Measurements from ENCODE around the gene TDRD10. TPM values are rescaled to one million over a fixed set of nuclear protein-coding genes. Genes with fewer than 3 reads are reported as not detected.

TDRD10 gene
- total and polyA plus RNA-seq, 2 experiments from 2014 or later: 0.29 TPM; not detected in 1

DNA sequence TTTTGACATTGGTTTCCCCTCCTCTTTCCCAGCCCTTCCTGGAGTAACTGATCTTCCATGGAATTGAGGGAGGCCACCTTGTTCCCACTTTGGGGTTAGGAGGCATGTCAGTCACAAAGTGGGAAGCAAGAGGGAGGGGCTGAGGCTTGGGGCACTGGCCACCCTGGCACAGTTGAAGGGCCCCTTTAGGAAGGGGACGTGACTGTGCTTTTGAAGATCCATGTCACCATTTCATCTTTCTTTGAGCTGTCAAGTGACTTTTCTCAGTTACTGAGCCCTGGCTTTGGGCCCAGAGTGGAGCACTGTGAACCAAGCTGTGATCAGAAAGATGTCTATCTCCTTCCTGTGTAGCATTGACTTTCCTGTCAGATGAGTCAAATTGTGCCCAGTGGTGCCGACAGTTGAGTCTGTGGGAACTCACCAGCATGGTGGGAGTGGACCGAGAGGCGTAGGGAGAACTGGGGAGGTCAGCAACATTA lies 38.5 kb upstream of the TDRD10 start:
- Histone ChIP-seq H3K4me3 (no peak overlapping the region), H3K36me3 (ENCODE audit: insufficient read depth) (no peaks in the 10 kb centered on the region), H4K20me1 (replicated peaks; ENCODE audit: insufficient read depth) (no peaks in the 10 kb centered on the region), H2AFZ (no peak overlapping the region), H3K9me2 (ENCODE audit: insufficient read depth) (no peaks in the 10 kb centered on the region), H3K27ac (ENCODE audit: low read depth) (no peak overlapping the region), H3K4me2 (no peak overlapping the region), H3F3A (replicated peaks; ENCODE audit: low read depth) (no peaks in the 10 kb centered on the region), H3K27me3 (ENCODE audit: insufficient read depth) (no peaks in the 10 kb centered on the region), H3K4me1 (ENCODE audit: insufficient read depth) (no peaks in the 10 kb centered on the region; the same call in 1 of the 2 replicates), H3K79me2 (replicated peaks; ENCODE audit: insufficient read depth) (no peaks in the 10 kb centered on the region)
- no peak for TF ChIP-seq NANOG (IDR thresholded peaks at IDR 0.05; ENCODE audit: borderline replicate concordance)
- no peak for TF ChIP-seq ZNF114 (CRISPR knock-in tag; IDR thresholded peaks at IDR 0.05)
- no peak for TF ChIP-seq JUNB (IDR thresholded peaks at IDR 0.05; ENCODE audit: unreplicated experiment)
- no peak for TF ChIP-seq EZH2phosphoT487 (IDR thresholded peaks at IDR 0.05; ENCODE audit: unreplicated experiment)
- no peak for TF ChIP-seq CREB1 (CRISPR knock-in tag; IDR thresholded peaks at IDR 0.05; ENCODE audit: low read depth)
- TF ChIP-seq ZNF331 (CRISPR knock-in tag; IDR thresholded peaks at IDR 0.05; ENCODE audit: low read depth): no peak
- no peak for TF ChIP-seq EZH2 (IDR thresholded peaks at IDR 0.05; ENCODE audit: low read depth, unreplicated experiment)
- no peak for TF ChIP-seq POLR2AphosphoS5 (IDR thresholded peaks at IDR 0.05; ENCODE audit: low read depth)
- TF ChIP-seq, protein P1, sequence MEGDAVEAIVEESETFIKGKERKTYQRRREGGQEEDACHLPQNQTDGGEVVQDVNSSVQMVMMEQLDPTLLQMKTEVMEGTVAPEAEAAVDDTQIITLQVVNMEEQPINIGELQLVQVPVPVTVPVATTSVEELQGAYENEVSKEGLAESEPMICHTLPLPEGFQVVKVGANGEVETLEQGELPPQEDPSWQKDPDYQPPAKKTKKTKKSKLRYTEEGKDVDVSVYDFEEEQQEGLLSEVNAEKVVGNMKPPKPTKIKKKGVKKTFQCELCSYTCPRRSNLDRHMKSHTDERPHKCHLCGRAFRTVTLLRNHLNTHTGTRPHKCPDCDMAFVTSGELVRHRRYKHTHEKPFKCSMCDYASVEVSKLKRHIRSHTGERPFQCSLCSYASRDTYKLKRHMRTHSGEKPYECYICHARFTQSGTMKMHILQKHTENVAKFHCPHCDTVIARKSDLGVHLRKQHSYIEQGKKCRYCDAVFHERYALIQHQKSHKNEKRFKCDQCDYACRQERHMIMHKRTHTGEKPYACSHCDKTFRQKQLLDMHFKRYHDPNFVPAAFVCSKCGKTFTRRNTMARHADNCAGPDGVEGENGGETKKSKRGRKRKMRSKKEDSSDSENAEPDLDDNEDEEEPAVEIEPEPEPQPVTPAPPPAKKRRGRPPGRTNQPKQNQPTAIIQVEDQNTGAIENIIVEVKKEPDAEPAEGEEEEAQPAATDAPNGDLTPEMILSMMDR (conservative IDR thresholded peaks at IDR 0.05; ENCODE audit: low read depth in 2 of 2): no peak
- TF ChIP-seq STAT1 (IDR thresholded peaks at IDR 0.05; ENCODE audit: unreplicated experiment): no peak
- TF ChIP-seq, protein P2, sequence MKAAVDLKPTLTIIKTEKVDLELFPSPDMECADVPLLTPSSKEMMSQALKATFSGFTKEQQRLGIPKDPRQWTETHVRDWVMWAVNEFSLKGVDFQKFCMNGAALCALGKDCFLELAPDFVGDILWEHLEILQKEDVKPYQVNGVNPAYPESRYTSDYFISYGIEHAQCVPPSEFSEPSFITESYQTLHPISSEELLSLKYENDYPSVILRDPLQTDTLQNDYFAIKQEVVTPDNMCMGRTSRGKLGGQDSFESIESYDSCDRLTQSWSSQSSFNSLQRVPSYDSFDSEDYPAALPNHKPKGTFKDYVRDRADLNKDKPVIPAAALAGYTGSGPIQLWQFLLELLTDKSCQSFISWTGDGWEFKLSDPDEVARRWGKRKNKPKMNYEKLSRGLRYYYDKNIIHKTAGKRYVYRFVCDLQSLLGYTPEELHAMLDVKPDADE (IDR thresholded peaks at IDR 0.05): no peak
- TF ChIP-seq, protein P3, sequence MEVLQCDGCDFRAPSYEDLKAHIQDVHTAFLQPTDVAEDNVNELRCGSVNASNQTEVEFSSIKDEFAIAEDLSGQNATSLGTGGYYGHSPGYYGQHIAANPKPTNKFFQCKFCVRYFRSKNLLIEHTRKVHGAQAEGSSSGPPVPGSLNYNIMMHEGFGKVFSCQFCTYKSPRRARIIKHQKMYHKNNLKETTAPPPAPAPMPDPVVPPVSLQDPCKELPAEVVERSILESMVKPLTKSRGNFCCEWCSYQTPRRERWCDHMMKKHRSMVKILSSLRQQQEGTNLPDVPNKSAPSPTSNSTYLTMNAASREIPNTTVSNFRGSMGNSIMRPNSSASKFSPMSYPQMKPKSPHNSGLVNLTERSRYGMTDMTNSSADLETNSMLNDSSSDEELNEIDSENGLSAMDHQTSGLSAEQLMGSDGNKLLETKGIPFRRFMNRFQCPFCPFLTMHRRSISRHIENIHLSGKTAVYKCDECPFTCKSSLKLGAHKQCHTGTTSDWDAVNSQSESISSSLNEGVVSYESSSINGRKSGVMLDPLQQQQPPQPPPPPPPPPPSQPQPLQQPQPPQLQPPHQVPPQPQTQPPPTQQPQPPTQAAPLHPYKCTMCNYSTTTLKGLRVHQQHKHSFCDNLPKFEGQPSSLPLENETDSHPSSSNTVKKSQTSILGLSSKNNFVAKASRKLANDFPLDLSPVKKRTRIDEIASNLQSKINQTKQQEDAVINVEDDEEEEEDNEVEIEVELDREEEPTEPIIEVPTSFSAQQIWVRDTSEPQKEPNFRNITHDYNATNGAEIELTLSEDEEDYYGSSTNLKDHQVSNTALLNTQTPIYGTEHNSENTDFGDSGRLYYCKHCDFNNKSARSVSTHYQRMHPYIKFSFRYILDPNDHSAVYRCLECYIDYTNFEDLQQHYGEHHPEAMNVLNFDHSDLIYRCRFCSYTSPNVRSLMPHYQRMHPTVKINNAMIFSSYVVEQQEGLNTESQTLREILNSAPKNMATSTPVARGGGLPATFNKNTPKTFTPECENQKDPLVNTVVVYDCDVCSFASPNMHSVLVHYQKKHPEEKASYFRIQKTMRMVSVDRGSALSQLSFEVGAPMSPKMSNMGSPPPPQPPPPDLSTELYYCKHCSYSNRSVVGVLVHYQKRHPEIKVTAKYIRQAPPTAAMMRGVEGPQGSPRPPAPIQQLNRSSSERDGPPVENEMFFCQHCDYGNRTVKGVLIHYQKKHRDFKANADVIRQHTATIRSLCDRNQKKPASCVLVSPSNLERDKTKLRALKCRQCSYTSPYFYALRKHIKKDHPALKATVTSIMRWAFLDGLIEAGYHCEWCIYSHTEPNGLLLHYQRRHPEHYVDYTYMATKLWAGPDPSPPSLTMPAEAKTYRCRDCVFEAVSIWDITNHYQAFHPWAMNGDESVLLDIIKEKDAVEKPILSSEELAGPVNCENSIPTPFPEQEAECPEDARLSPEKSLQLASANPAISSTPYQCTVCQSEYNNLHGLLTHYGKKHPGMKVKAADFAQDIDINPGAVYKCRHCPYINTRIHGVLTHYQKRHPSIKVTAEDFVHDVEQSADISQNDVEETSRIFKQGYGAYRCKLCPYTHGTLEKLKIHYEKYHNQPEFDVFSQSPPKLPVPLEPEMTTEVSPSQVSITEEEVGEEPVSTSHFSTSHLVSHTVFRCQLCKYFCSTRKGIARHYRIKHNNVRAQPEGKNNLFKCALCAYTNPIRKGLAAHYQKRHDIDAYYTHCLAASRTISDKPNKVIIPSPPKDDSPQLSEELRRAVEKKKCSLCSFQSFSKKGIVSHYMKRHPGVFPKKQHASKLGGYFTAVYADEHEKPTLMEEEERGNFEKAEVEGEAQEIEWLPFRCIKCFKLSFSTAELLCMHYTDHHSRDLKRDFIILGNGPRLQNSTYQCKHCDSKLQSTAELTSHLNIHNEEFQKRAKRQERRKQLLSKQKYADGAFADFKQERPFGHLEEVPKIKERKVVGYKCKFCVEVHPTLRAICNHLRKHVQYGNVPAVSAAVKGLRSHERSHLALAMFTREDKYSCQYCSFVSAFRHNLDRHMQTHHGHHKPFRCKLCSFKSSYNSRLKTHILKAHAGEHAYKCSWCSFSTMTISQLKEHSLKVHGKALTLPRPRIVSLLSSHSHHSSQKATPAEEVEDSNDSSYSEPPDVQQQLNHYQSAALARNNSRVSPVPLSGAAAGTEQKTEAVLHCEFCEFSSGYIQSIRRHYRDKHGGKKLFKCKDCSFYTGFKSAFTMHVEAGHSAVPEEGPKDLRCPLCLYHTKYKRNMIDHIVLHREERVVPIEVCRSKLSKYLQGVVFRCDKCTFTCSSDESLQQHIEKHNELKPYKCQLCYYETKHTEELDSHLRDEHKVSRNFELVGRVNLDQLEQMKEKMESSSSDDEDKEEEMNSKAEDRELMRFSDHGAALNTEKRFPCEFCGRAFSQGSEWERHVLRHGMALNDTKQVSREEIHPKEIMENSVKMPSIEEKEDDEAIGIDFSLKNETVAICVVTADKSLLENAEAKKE (CRISPR knock-in tag; IDR thresholded peaks at IDR 0.05): no peak
- TF ChIP-seq, protein P4, sequence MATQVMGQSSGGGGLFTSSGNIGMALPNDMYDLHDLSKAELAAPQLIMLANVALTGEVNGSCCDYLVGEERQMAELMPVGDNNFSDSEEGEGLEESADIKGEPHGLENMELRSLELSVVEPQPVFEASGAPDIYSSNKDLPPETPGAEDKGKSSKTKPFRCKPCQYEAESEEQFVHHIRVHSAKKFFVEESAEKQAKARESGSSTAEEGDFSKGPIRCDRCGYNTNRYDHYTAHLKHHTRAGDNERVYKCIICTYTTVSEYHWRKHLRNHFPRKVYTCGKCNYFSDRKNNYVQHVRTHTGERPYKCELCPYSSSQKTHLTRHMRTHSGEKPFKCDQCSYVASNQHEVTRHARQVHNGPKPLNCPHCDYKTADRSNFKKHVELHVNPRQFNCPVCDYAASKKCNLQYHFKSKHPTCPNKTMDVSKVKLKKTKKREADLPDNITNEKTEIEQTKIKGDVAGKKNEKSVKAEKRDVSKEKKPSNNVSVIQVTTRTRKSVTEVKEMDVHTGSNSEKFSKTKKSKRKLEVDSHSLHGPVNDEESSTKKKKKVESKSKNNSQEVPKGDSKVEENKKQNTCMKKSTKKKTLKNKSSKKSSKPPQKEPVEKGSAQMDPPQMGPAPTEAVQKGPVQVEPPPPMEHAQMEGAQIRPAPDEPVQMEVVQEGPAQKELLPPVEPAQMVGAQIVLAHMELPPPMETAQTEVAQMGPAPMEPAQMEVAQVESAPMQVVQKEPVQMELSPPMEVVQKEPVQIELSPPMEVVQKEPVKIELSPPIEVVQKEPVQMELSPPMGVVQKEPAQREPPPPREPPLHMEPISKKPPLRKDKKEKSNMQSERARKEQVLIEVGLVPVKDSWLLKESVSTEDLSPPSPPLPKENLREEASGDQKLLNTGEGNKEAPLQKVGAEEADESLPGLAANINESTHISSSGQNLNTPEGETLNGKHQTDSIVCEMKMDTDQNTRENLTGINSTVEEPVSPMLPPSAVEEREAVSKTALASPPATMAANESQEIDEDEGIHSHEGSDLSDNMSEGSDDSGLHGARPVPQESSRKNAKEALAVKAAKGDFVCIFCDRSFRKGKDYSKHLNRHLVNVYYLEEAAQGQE (IDR thresholded peaks at IDR 0.05; ENCODE audit: unreplicated experiment): no peak
- no peaks in the 10 kb centered on the region for H3K9me3 Mint-ChIP-seq
- H3K4me3 Mint-ChIP-seq: no peak overlapping the region
- no peak overlapping the region; the same call in 1 of the 2 replicates for H3K27ac Mint-ChIP-seq
- no peak for DNase-seq (ENCODE audit: low spot score)
- peaks cover 4% of the 10 kb centered on the region for H3K27me3 Mint-ChIP-seq (ENCODE audit: insufficient read depth, low read depth, poor library complexity)
- H3K4me1 Mint-ChIP-seq: peaks cover 15% of the 10 kb centered on the region
- no peak for ATAC-seq
- no peaks in the 10 kb centered on the region for H3K36me3 Mint-ChIP-seq (ENCODE audit: low read depth)

Measured in GM23338 (cell line).